HL-60 (cell line): ENCODE results near the gene EFCAB6.

ENCODE experiments used
- DNase-seq, 2 experiments: peaks; one replicate each; pipeline ENCODE4 v3.0.0-alpha.2; 2010 to 2020; ENCODE audit warnings: low read depth in 1 of 2, low spot score in 1 of 2
- H3K27ac ChIP-seq: fragments of 250-450 bp; sonication (Bioruptor Pico); replicated peaks from 2 replicates; pipeline ENCODE4 v1.5.1; 2020; ENCODE audit warnings: mild to moderate bottlenecking, moderate library complexity
- H3K27me3 ChIP-seq: fragments of 250-450 bp; sonication (Bioruptor Pico); 2 replicates; pipeline ENCODE4 v1.5.1; 2021; ENCODE audit warnings: mild to moderate bottlenecking, moderate library complexity; ENCODE audit not compliant: insufficient read depth, poor library complexity, severe bottlenecking
- H3K4me3 ChIP-seq: replicated peaks from 2 replicates; pipeline ENCODE4 v1.5.1; 2011; ENCODE audit warnings: mild to moderate bottlenecking, control low read depth, low read length; ENCODE audit not compliant: insufficient read depth
- GABPA ChIP-seq: IDR thresholded peaks from 2 replicates; pipeline ENCODE4 v1.6.1; 2012; ENCODE audit warnings: low read depth
- POLR2AphosphoS5 ChIP-seq: IDR thresholded peaks from 2 replicates; pipeline ENCODE4 v1.6.1; 2012; ENCODE audit warnings: low read depth
- SPI1 ChIP-seq: IDR thresholded peaks from 2 replicates; pipeline ENCODE4 v1.6.1; 2012; ENCODE audit warnings: low read depth, mild to moderate bottlenecking, borderline replicate concordance
- TF ChIP-seq, protein P1 (sequence below): IDR thresholded peaks from one replicate; pipeline ENCODE4 v1.5.1; 2011; ENCODE audit warnings: low read length, control low read depth, inconsistent platforms; ENCODE audit not compliant: insufficient read depth
- TF ChIP-seq, protein P2 (sequence below): IDR thresholded peaks from 2 replicates; pipeline ENCODE4 v1.6.1; 2012; ENCODE audit warnings: low read depth; ENCODE audit not compliant: insufficient replicate concordance

Gene EFCAB6

DNA sequence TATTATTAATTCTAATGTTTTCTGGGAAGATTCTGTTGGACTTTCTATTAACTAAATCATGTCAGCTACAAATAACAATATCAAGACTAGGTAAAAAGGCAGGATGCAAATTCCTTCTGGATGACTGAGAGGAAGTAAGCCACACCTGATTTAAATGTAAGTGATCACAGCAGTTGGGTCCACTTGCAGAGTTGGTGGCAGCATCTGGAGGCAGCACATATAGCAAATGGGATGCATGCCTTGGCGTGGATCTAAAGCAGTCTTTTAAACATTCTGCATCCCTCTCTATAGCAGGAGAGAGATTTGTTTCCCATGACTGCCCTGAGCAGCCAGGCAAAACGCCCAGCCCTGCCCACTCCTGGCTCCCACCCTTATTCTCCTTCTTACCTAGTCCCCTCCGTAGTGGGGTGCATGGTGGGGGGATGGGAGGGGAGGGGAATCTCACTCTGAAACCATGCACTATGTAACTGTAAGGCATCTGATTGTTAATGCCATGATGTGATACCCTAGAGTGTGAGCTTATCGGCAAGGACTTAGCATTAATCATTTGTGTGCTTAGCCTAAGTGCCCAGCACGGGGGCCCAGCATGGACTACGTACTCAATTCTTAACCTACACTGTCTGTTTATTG is 130.3 kb downstream of the EFCAB6 start:
- TF ChIP-seq POLR2AphosphoS5 (no peak), SPI1 (no peak), GABPA (no peak)
- TF ChIP-seq, protein P1, sequence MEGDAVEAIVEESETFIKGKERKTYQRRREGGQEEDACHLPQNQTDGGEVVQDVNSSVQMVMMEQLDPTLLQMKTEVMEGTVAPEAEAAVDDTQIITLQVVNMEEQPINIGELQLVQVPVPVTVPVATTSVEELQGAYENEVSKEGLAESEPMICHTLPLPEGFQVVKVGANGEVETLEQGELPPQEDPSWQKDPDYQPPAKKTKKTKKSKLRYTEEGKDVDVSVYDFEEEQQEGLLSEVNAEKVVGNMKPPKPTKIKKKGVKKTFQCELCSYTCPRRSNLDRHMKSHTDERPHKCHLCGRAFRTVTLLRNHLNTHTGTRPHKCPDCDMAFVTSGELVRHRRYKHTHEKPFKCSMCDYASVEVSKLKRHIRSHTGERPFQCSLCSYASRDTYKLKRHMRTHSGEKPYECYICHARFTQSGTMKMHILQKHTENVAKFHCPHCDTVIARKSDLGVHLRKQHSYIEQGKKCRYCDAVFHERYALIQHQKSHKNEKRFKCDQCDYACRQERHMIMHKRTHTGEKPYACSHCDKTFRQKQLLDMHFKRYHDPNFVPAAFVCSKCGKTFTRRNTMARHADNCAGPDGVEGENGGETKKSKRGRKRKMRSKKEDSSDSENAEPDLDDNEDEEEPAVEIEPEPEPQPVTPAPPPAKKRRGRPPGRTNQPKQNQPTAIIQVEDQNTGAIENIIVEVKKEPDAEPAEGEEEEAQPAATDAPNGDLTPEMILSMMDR: no peak
- TF ChIP-seq, protein P2, sequence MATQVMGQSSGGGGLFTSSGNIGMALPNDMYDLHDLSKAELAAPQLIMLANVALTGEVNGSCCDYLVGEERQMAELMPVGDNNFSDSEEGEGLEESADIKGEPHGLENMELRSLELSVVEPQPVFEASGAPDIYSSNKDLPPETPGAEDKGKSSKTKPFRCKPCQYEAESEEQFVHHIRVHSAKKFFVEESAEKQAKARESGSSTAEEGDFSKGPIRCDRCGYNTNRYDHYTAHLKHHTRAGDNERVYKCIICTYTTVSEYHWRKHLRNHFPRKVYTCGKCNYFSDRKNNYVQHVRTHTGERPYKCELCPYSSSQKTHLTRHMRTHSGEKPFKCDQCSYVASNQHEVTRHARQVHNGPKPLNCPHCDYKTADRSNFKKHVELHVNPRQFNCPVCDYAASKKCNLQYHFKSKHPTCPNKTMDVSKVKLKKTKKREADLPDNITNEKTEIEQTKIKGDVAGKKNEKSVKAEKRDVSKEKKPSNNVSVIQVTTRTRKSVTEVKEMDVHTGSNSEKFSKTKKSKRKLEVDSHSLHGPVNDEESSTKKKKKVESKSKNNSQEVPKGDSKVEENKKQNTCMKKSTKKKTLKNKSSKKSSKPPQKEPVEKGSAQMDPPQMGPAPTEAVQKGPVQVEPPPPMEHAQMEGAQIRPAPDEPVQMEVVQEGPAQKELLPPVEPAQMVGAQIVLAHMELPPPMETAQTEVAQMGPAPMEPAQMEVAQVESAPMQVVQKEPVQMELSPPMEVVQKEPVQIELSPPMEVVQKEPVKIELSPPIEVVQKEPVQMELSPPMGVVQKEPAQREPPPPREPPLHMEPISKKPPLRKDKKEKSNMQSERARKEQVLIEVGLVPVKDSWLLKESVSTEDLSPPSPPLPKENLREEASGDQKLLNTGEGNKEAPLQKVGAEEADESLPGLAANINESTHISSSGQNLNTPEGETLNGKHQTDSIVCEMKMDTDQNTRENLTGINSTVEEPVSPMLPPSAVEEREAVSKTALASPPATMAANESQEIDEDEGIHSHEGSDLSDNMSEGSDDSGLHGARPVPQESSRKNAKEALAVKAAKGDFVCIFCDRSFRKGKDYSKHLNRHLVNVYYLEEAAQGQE: no peak

DNA sequence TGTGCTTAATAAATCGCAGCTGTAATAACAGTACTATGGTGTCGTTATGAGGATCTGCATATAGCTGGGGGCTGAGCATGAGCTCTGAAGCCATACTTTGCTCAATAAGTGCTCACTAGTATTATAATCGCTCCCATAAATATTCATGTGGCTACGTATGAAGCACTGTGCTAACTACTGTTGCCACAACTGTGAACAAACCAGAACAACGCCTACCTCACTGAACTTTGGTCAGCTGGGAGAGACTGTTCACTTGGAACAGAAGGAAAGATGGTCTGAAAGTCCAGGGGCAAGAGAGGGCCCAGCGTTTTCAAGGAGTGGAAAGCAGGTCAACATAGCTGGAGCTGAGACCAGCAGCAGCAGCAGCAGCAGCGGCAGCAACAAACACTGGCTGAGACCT is 141.6 kb downstream of the EFCAB6 start:
- TF ChIP-seq GABPA (no peak), SPI1 (no peak), POLR2AphosphoS5 (no peak)
- TF ChIP-seq, protein P2: no peak
- TF ChIP-seq, protein P1: no peak
- no peak overlapping the region for H3K4me3 ChIP-seq
- DNase-seq: no peak

More for the DNA sequence above, 130.3 kb downstream of the EFCAB6 start:
- H3K27me3 ChIP-seq: peaks cover under 1% of the 10 kb centered on the region
- no peak overlapping the region for H3K27ac ChIP-seq
- no peak overlapping the region for H3K4me3 ChIP-seq
- no peak for DNase-seq

DNA sequence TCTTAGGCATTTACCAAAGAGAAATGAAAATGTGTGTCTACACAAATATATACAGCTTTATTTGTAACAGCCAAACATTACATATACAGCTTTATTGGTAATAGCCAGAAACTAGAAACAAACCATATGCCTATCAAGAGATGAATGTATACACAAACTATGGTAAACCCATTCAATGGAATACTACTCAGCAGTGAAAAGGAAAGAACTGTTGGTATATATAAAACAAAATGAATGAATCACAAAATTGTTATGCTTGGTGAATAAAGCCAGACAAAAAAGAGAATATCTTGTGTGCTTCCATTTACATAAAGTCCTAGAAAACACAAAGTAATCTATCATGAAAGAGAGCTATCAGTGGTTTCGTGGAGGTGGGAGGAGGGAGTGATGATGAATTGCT is 142.9 kb downstream of the EFCAB6 start:
- no peak overlapping the region for H3K27ac ChIP-seq
- TF ChIP-seq, protein P1: no peak
- no peak for TF ChIP-seq SPI1
- TF ChIP-seq, protein P2: no peak
- TF ChIP-seq POLR2AphosphoS5: no peak
- no peak for TF ChIP-seq GABPA
- no peaks in the 10 kb centered on the region for H3K27me3 ChIP-seq
- no peak overlapping the region for H3K4me3 ChIP-seq
- DNase-seq: no peak

More for the DNA sequence above, 141.6 kb downstream of the EFCAB6 start:
- no peaks in the 10 kb centered on the region for H3K27me3 ChIP-seq
- no peak overlapping the region for H3K27ac ChIP-seq
